K562 (cell line): Measurements from ENCODE around the gene SMARCD2. TPM values are rescaled to one million over a fixed set of nuclear protein-coding genes. Genes with fewer than 3 reads are reported as not detected.
A peak's percentile ranks its signal among the peaks of the same experiment; 100 is the strongest.

Experiments used
- CEBPB ChIP-seq: fragments of 450-650 bp; IDR thresholded peaks from 2 replicates; pipeline ENCODE4 v1.6.1; 2016; ENCODE audit warnings: missing genetic modification characterization, missing compliant biosample characterization
- E4F1 ChIP-seq: fragments of 250-450 bp; sonication (Bioruptor Pico); IDR thresholded peaks from 2 replicates; pipeline ENCODE4 v1.5.0; 2021; ENCODE audit warnings: mild to moderate bottlenecking, borderline replicate concordance
- ELK1 ChIP-seq: sonication (generic); formaldehyde crosslinking; IDR thresholded peaks from 2 replicates; pipeline ENCODE4 v1.8.1; 2022; ENCODE audit warnings: missing genetic modification reagents
- ETS2 ChIP-seq: IDR thresholded peaks from 2 replicates; pipeline ENCODE4 v1.6.1; 2016; ENCODE audit warnings: borderline replicate concordance, missing genetic modification characterization, mild to moderate bottlenecking, moderate library complexity, missing compliant biosample characterization; ENCODE audit not compliant: poor library complexity, severe bottlenecking
- ETV6 ChIP-seq, 3 experiments: fragments of 150-350 bp in 1 of 3; sonication (generic) in 1 of 3; formaldehyde crosslinking in 1 of 3; IDR thresholded peaks; 2 replicates each; pipeline versions ENCODE4 v1.6.1 to v1.8.0; 2014 to 2022; ENCODE audit warnings: borderline replicate concordance in 2 of 3, low read depth in 2 of 3, antibody characterized with exemption in 1 of 3, low read length in 1 of 3, mild to moderate bottlenecking in 1 of 3, missing genetic modification reagents in 1 of 3
- EWSR1 ChIP-seq: fragments of 450-650 bp; IDR thresholded peaks from 2 replicates; pipeline ENCODE4 v1.6.1; 2018; ENCODE audit warnings: borderline replicate concordance, mild to moderate bottlenecking, low read depth, moderate library complexity; ENCODE audit not compliant: partially characterized antibody
- HOXB6 ChIP-seq: fragments of 250-450 bp; sonication (Bioruptor Pico); IDR thresholded peaks from 2 replicates; pipeline ENCODE4 v1.5.1; 2022; ENCODE audit warnings: mild to moderate bottlenecking, borderline replicate concordance
- RAD51 ChIP-seq: fragments of 450-650 bp; IDR thresholded peaks from 2 replicates; pipeline ENCODE4 v1.7.1; 2016; ENCODE audit warnings: low read depth, mild to moderate bottlenecking, borderline replicate concordance
- RCOR1 ChIP-seq, 2 experiments: IDR thresholded peaks; 2 replicates each; pipeline ENCODE4 v1.6.1; 2012; ENCODE audit warnings: low read depth in 2 of 2, low read length in 2 of 2, borderline replicate concordance in 1 of 2, improper control_type of control experiment in 1 of 2
- RNF219 ChIP-seq: fragments of 250-450 bp; sonication (Bioruptor Pico); IDR thresholded peaks from 2 replicates; pipeline ENCODE4 v1.5.0; 2022; ENCODE audit warnings: mild to moderate bottlenecking
- ZBTB26 ChIP-seq: fragments of 450-650 bp; formaldehyde crosslinking; IDR thresholded peaks from 2 replicates; pipeline ENCODE4 v1.4.0; 2022; ENCODE audit warnings: missing genetic modification characterization
- ZNF212 ChIP-seq: fragments of 450-650 bp; formaldehyde crosslinking; IDR thresholded peaks from 2 replicates; pipeline ENCODE4 v1.4.0; 2020; ENCODE audit warnings: mild to moderate bottlenecking
- ZNF512 ChIP-seq: IDR thresholded peaks from 2 replicates; pipeline ENCODE4 v1.6.1; 2016; ENCODE audit warnings: missing genetic modification characterization, missing compliant biosample characterization
- ZNF589 ChIP-seq: fragments of 200-800 bp; sonication (Bioruptor generic); IDR thresholded peaks from 2 replicates; pipeline ENCODE4 v1.6.1; 2016; ENCODE audit warnings: low read depth, missing genetic modification characterization, missing compliant biosample characterization
- ZNF766 ChIP-seq: fragments of 200-800 bp; sonication (Bioruptor generic); conservative IDR thresholded peaks from 2 replicates; pipeline ENCODE4 v1.6.1; 2016; ENCODE audit warnings: missing genetic modification characterization, missing compliant biosample characterization
- ZNF79 ChIP-seq: fragments of 250-450 bp; sonication (Bioruptor Pico); IDR thresholded peaks from 2 replicates; pipeline ENCODE4 v1.4.0; 2020; ENCODE audit warnings: low read depth, mild to moderate bottlenecking, moderate library complexity
- polyA plus RNA-seq, 8 experiments: library from polyadenylated mRNA; depleted of rRNA in 4 of 8; stranded (reverse) in 5 of 8; unstranded in 3 of 8; fragments of >200 nt; fragmentation: Nextera tagmentation in 2 of 8; fragmentation: Illumina TruSeq in 1 of 8; extraction: Ambion mirVana in 2 of 8; extraction: Trizol in 1 of 8; gene quantifications; 2 replicates each; pipeline versions ENCODE4 v1.2.1 to v1.2.3, GENCODE V29; 2011 to 2014; ENCODE audit warnings: inconsistent platforms in 1 of 8, missing spikeins in 1 of 8
- total RNA-seq, 7 experiments: library from RNA; depleted of rRNA in 6 of 7; stranded (reverse); fragments of >200 nt in 6 of 7; fragmentation: Illumina TruSeq in 2 of 7; extraction: Trizol in 2 of 7; gene quantifications; 2 replicates each; pipeline versions ENCODE4 v1.2.1 to v1.2.3, GENCODE V29; 2011 to 2021; ENCODE audit warnings: low replicate concordance in 1 of 7

SMARCD2 gene
- total and polyA plus RNA-seq, 9 of the 15 experiments (the other 6 are each of a cell fraction or from before 2014, with no cell fraction given) = 1.7 to 114 (median 90.3) TPM

GRCh38 chr17:63848834-63849689 is 6.6 kb upstream of the SMARCD2 start (continued):
- TF ChIP-seq ETV6 (IDR thresholded peaks at IDR 0.05; ENCODE audit: borderline replicate concordance in 1 of 2, low read depth in 2 of 2, low read length in 1 of 2) (no peak), ETV6 (CRISPR knock-in tag; IDR thresholded peaks at IDR 0.05; ENCODE audit: borderline replicate concordance) (peak; percentile 99; the same call in 1 of the 2 replicates), HOXB6 (CRISPR knock-in tag) (no peak), ETS2 (no peak), RAD51 (peak; percentile 92), ZBTB26 (CRISPR knock-in tag) (no peak; the same call in 1 of the 2 replicates), ZNF212 (CRISPR knock-in tag) (no peak), RCOR1 (IDR thresholded peaks at IDR 0.05; ENCODE audit: borderline replicate concordance in 1 of 2, low read depth in 2 of 2, low read length in 2 of 2) (peak in 1 of 2 experiments; percentile 56; a peak in 1 of 4 replicates), EWSR1 (no peak), CEBPB (tag) (no peak), RNF219 (CRISPR knock-in tag) (no peak), E4F1 (no peak), ZNF766 (CRISPR knock-in tag) (peak; percentile 92), ZNF512 (tag) (no peak), ZNF79 (CRISPR knock-in tag) (0 out of 2 replicates have a peak, but pooled peaks have one; percentile 34), ZNF589 (CRISPR knock-in tag) (peak; percentile 91), ELK1 (no peak)
